Lower lobe of right lung (tissue), 2 donors: ENCODE data around the gene NR2C1. TPM values are rescaled to one million over a fixed set of nuclear protein-coding genes. Genes with fewer than 3 reads are reported as not detected.
A peak's percentile ranks its signal among the peaks of the same experiment; 100 is the strongest.

Source experiments
- ATAC-seq, 2 donors: fragments of 200-7000 bp; cut with Tn5 transposase; one replicate each; pipeline ENCODE4 v1.9.1; 2020 to 2022; ENCODE audit warnings: mild to moderate bottlenecking in 2 of 2, moderate library complexity in 2 of 2
- DNase-seq: peaks from one replicate; pipeline ENCODE4 v3.0.0-alpha.2; 2020
- H3K27ac ChIP-seq: fragments of 200-600 bp; one replicate; pipeline ENCODE4 v1.8.0; 2022
- H3K27me3 ChIP-seq: fragments of 200-600 bp; one replicate; pipeline ENCODE4 v1.8.0; 2022; ENCODE audit warnings: low read depth
- H3K36me3 ChIP-seq: fragments of 200-600 bp; one replicate; pipeline ENCODE4 v1.8.0; 2022; ENCODE audit warnings: mild to moderate bottlenecking
- H3K4me1 ChIP-seq: fragments of 200-600 bp; one replicate; pipeline ENCODE4 v1.8.0; 2022
- H3K4me3 ChIP-seq: fragments of 200-600 bp; one replicate; pipeline ENCODE4 v1.8.0; 2022; ENCODE audit warnings: mild to moderate bottlenecking
- H3K9me3 ChIP-seq: fragments of 200-600 bp; one replicate; pipeline ENCODE4 v1.8.0; 2022
- intact Hi-C: fragments of 100-400 bp; cut with DNase I; formaldehyde crosslinking; loops from one replicate; pipeline ENCODE4 v1.11.0; 2022
- total RNA-seq: library from RNA; stranded (reverse); fragmentation: NEBNext Ultra II Directional; extraction: Animal tissue kit (Norgen Biotek cat#: 25700); gene quantifications from one replicate; pipeline ENCODE4 v1.2.1, GENCODE V29; 2021
- TF ChIP-seq, protein P1 (sequence below): fragments of 200-600 bp; IDR thresholded peaks from one replicate; pipeline ENCODE4 v1.8.0; 2022; ENCODE audit warnings: antibody characterized with exemption, mild to moderate bottlenecking
- donor health status: DM: no; HTN: yes; CAD: no; lungs with severe emphysema.

NR2C1 gene
- total RNA-seq, 1 donor from 2014 or later = 38.2 TPM

DNA sequence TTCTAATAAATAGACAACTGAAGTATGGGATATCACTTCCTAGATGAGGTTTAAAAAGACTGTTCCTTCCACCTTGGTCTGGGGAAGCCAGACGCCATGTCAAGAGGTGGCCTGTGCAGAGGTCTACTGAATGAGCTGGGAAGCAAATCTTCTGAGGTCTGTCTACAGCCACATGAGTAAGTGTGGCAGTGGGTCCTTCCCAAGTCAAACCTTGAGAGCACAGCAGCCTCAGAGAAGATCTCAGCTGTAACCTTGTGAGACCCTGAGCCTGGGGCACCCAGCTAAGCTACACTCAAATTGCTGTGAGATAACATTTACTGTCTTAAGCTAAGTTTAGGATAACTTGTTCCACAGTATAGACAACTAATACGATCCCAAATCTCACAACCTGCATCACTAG, 90.1 kb downstream of the NR2C1 start:
- H3K4me3 ChIP-seq = no peak overlapping the region
- no peak for ATAC-seq

DNA sequence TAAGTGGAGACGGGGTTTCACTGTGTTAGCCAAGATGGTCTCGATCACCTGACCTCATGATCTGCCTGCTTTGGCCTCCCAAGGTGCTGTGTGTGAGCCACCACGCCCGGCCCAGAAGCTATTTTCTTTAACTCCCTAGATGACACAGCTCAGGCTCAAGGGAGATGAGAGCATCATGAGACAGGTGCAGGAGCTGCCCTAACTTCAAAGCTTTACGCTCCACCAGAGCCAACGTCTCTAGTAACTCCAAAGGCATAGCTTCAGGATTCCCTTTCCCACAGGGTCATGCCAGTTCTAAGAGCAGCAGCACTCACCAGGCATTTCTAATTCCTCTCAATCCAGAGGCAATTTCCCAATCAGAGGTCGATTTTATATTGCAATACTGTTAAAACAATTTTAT, 91.0 kb downstream of the NR2C1 start:
- H3K4me3 ChIP-seq = no peak overlapping the region
- TF ChIP-seq, protein P1, sequence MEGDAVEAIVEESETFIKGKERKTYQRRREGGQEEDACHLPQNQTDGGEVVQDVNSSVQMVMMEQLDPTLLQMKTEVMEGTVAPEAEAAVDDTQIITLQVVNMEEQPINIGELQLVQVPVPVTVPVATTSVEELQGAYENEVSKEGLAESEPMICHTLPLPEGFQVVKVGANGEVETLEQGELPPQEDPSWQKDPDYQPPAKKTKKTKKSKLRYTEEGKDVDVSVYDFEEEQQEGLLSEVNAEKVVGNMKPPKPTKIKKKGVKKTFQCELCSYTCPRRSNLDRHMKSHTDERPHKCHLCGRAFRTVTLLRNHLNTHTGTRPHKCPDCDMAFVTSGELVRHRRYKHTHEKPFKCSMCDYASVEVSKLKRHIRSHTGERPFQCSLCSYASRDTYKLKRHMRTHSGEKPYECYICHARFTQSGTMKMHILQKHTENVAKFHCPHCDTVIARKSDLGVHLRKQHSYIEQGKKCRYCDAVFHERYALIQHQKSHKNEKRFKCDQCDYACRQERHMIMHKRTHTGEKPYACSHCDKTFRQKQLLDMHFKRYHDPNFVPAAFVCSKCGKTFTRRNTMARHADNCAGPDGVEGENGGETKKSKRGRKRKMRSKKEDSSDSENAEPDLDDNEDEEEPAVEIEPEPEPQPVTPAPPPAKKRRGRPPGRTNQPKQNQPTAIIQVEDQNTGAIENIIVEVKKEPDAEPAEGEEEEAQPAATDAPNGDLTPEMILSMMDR = no peak
- DNase-seq = no peak
- H3K36me3 ChIP-seq = peaks cover 7% of the 10 kb centered on the region
- H3K9me3 ChIP-seq = no peaks in the 10 kb centered on the region
- intact Hi-C loops = no loop called here
- no peaks in the 10 kb centered on the region for H3K4me1 ChIP-seq
- ATAC-seq = no peak
- H3K27me3 ChIP-seq = no peaks in the 10 kb centered on the region
- no peak overlapping the region for H3K27ac ChIP-seq

More for the DNA sequence above, 90.1 kb downstream of the NR2C1 start:
- H3K27ac ChIP-seq = no peak overlapping the region
- TF ChIP-seq, protein P1 = no peak
- H3K27me3 ChIP-seq = no peaks in the 10 kb centered on the region
- DNase-seq = no peak
- H3K36me3 ChIP-seq = peaks cover 10% of the 10 kb centered on the region
- intact Hi-C loops = no loop called here
- H3K9me3 ChIP-seq = no peaks in the 10 kb centered on the region
- H3K4me1 ChIP-seq = no peaks in the 10 kb centered on the region

DNA sequence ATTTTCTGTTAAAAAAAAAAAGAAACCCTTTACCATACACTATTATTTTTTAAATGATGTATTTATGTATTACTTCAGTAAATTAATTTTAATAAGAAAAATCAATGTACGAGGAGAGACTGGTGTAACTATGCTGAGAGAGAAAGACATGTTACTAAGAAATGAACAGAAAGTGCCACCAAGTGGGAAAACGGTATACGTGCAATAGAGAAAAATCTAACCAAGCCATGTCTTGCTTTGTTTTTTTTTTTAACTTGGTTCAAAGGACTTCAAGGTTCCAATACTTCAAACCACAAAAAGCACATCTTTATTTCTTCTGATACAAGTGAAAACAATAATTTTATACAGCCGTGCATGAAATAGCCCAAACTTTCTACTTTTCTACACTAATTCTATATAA, 92.8 kb downstream of the NR2C1 start:
- ATAC-seq = no peak

DNA sequence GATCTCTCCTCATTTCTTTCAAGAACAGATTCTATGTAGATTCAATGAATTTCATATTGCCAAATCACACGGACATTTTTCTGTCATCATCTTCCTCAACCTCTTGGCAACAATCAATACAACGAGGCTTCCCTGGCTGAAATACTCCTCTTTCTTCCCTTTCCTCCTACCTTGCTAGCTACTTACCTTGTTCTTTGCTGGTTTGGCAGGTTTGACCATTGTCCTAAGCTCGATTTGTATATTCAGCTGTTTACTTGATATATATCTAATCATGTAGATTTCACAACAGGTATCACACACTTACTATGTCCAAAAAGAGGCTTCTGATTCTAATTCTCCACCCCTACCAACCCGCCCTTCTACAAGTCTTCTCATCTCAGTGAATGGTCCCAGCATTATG, 93.5 kb downstream of the NR2C1 start:
- DNase-seq = no peak
- Histone ChIP-seq H3K27me3 (no peaks in the 10 kb centered on the region), H3K9me3 (no peaks in the 10 kb centered on the region), H3K4me3 (no peak overlapping the region), H3K27ac (no peak overlapping the region), H3K36me3 (peaks cover 7% of the 10 kb centered on the region), H3K4me1 (no peaks in the 10 kb centered on the region)
- ATAC-seq = no peak
- TF ChIP-seq, protein P1 = no peak
- intact Hi-C loops = no loop called here

More for the DNA sequence above, 92.8 kb downstream of the NR2C1 start:
- intact Hi-C loops = no loop called here
- TF ChIP-seq, protein P1 = no peak
- Histone ChIP-seq H3K27me3 (no peaks in the 10 kb centered on the region), H3K4me3 (no peak overlapping the region), H3K9me3 (no peaks in the 10 kb centered on the region), H3K36me3 (peaks cover 7% of the 10 kb centered on the region), H3K27ac (no peak overlapping the region), H3K4me1 (no peaks in the 10 kb centered on the region)
- no peak for DNase-seq

DNA sequence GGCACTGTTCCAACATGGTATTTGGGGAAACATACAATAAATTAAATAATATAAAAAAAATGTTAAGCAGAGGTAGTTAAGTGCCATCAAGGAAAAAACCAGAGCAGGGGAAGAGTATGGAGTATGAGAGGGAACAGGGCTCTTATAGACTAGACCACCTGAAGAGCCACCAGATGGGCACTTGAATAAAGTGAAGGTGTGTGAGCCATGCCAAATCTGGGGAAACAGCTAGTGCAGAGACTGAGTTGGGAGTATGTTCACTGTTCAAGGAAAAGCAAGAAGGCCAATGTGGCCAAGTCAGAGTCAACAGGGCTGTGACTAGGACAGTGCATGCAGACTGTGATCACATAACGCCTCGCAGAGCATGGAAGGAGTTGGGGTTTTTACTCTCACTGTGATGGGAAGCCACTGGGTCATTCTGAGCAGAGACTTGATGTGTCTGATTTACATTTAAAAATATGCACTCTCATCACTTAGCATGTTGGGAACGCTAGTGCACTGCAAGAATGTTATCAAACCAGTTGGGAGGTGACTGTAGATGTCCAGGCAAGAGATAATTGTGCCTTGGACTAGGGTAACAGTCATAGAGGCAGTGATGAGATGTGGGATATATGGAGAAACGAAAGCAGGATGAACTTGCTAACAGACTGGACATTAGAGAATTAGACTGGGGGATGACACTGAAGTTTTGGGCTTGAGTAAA, 95.5 kb downstream of the NR2C1 start:
- Histone ChIP-seq H3K4me1 (no peaks in the 10 kb centered on the region), H3K4me3 (no peak overlapping the region), H3K27me3 (no peaks in the 10 kb centered on the region), H3K9me3 (no peaks in the 10 kb centered on the region), H3K36me3 (peaks cover 14% of the 10 kb centered on the region), H3K27ac (no peak overlapping the region)
- TF ChIP-seq, protein P1 = no peak
- no peak for DNase-seq
- intact Hi-C loops = no loop called here
- ATAC-seq = peak in 1 of 2 donors; percentile 9
